Right renal cortex interstitium (tissue), 3 donors: ENCODE results near the gene CATSPERZ. TPM values are rescaled to one million over a fixed set of nuclear protein-coding genes. Genes with fewer than 3 reads are reported as not detected.
"Not testable (repeated sequence)": the region's sequence is repeated elsewhere in the genome, so short reads cannot be mapped to it uniquely, and the experiment has no call there.

ENCODE experiments used
- DNase-seq, 3 donors: peaks; one replicate each; pipeline ENCODE4 v3.0.0-alpha.2; 2013; ENCODE audit warnings: low read depth in 3 of 3, low spot score in 2 of 3
- polyA plus RNA-seq, 3 donors: library from polyadenylated mRNA; unstranded; fragments of 120-200 nt; gene quantifications; one replicate each; pipeline ENCODE4 v1.2.1, GENCODE V29; 2013; ENCODE audit not compliant: insufficient read length in 3 of 3

Gene CATSPERZ
- polyA plus RNA-seq, 3 donors: not detected

DNA sequence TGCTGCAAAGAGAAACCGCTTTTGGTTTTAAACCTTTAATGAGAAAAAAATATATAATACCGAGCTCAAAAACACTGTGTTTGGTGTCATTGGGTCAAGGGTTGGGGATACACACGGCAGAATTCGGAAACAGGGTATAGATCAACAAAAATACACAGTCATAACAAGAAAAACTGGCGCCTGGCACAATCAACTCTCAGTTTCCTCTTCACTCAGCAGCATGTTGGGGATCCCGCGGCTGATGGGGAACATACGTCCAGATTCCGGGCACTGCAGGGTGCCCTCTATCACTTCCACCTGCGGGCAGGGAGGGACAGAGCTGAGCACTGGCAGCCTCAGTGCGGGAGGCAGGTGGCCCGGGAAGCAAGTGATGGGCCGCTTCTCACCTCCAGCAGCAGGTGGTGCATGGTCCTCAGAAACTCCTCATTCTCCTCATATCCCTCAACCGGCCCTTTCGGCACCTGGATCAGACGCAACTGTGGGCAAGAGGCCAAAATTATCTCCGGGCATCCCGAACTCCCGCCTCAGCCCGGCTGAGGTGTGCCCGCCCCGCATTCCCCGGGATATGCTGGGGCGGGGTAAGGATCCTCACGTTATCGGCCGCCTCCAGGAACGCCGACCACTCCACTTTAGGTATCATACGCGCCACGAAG lies 16.6 kb downstream of the CATSPERZ start:
- no peak for DNase-seq

DNA sequence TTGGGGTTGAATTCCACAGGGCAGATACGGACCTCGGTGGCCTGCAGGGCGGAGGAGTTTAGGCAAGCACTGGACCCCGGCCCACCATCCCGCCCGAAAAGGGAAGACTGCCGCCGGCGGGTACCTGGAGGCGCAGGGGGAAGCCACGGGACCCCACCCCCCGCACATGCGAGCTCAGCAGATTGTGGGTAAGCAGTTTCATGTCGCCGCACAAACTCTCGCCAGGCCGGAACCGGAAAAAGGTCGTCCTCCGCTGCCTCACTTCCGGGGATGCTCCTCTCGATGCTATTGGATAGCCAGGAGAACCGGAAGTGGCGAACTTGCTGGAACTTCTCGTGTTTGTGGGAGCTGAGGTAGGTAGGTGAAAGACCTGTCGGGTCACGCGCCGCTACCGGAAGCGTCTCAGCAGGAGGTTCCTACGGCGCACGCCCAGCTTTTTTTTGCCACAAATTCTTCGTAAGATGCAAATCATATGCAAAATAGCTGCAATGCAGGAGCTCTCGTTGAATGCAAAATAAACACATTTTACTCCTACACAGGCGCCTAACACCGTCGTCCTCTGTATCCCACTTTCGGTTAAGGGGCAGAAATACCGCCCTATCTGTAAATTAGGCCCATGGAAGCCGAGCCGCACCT lies 17.3 kb downstream of the CATSPERZ start, which contains the start of gene TRMT112:
TRMT112 (minus strand) TSS at position 235 of the 636 bp plus-strand sequence; CDS start at position 202, 33 bp downstream.
- DNase-seq: peak; percentile 89 to 93 (median 91)

DNA sequence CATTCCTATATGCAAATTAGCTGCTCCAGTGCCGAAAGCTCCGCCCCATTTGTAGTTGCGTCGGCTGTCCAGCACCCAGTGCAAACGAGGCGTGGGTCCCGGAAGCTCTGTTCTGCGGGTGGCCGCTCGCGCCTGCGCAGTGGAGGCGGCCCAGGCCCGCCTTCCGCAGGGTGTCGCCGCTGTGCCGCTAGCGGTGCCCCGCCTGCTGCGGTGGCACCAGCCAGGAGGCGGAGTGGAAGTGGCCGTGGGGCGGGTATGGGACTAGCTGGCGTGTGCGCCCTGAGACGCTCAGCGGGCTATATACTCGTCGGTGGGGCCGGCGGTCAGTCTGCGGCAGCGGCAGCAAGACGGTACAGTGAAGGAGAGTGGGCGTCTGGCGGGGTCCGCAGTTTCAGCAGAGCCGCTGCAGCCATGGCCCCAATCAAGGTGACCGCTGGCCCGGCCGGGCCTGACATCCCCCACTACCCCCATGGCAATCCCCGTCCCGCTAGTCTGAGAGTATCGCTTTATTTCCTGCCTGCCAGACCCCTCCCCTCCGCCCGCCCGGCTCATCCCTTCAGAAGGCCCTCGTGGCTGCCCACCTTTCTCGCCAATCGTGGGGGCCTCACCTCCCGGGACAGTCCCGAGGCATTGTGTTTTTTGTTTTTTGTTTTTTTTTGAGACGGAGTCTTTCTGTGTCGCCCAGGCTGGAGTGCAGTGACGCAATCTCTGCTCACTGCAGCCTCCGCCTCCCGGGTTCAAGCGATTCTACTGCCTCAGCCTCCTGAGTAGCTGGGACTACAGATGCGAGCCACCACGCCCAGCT lies 18.0 kb downstream of the CATSPERZ start, which contains the start of gene PRDX5:
PRDX5 (plus strand) TSS at position 161 of the 805 bp plus-strand sequence; CDS start at position 256, 95 bp downstream.
- peak in 2 of 3 donors; percentile 87 to 91 for DNase-seq

DNA sequence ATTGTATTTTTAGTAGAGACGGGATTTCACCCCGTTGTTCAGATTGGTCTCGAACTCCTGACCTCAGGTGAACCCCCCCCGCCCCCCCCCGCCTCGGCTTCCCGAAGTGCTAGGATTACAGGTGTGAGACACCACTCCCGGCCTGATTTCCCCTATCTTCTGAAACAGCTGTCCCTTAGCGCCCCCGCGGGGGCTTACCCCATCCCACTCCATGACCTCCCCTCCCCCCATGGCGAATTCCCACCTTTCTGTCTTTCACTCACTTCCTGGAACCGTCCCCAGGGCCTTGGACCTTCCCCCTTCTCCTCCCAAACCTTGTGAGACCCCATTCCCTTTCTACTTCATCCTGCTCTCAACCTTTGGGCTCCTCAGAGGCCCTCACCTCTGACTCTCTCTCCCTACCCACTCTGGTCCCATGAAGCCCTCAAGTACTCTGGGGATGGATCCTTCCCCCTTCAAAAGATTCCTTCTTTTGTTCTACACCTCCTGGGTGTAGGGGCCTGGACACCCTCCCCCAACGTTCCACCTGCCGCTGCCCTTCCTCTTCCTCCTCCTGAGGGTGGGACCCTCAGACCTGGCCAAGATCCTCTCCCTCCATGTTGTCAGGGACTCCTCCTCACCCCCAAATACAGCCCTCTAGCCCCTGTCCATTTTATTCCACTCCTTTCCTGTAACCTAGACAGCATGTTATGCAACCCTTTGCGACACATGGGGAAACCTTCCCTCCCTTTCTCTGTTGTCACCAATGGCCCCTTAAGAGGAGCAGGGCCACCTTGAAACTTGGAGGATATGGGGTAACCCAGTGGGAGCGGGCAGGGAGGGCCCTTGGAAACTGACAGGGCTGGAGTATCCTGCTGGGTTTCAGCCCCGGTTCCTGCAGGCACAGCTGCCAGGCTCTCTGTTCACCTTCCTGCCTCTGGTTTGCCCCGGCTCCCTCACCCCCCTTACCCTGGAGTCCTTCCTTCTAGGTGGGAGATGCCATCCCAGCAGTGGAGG lies 18.9 kb downstream of the CATSPERZ start:
- no peak for DNase-seq

DNA sequence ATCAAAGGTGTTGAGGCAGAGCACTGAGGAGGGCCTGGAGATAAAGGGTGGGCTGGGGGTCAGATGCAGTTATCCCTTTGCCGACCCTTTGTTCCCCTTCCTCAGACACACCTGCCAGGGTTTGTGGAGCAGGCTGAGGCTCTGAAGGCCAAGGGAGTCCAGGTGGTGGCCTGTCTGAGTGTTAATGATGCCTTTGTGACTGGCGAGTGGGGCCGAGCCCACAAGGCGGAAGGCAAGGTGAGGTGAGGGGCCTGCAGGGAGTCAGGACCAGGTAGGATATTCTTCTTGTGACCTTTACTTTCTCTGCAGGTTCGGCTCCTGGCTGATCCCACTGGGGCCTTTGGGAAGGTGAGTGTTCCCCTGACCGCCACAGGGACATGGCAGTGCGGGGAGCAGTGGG lies 20.4 kb downstream of the CATSPERZ start:
- DNase-seq: no peak

DNA sequence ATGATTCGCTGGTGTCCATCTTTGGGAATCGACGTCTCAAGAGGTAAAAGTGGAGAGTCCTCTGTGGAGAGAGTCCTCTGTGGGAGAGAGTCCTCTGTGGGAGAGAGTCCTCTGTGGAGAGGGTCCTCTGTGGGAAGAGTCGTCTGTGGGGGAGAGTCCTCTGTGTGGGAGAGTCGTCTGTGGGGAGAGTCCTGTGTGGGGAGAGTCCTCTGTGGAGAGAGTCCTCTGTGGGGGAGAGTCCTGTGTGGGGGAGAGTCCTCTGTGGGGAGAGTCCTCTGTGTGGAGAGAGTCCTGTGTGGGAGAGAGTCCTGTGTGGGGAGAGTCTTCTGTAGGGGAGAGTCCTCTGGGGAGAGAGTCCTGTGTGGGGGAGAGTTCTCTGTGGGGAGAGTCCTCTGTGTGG lies 20.9 kb downstream of the CATSPERZ start:
- DNase-seq: no peak

DNA sequence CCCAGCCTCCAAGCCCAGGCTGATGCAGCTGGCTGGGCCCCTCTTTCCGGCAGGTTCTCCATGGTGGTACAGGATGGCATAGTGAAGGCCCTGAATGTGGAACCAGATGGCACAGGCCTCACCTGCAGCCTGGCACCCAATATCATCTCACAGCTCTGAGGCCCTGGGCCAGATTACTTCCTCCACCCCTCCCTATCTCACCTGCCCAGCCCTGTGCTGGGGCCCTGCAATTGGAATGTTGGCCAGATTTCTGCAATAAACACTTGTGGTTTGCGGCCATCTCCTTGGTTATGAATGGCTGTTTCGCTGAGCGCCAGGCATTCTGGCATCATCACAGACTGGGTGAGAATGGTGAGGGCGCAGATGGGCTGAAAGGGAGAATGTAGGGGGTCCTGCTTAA lies 21.4 kb downstream of the CATSPERZ start:
- no peak for DNase-seq

DNA sequence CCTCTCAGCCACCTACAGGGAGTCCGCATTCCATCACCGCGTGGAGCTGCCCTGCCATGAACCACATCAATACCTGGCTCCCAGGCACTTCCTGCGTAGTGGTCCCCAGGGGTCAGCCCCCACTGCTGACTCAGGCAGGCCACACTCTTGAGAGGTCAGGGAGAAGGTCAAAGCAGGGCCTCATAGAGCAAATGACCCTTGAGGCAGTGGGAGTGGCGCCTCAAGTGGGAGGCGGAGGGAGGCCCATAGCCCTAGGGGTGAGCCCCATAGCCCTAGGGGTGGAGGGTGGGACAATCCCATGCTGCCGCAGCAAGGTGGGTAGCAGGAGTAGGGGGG lies 22.7 kb downstream of the CATSPERZ start:
- DNase-seq: no peak

DNA sequence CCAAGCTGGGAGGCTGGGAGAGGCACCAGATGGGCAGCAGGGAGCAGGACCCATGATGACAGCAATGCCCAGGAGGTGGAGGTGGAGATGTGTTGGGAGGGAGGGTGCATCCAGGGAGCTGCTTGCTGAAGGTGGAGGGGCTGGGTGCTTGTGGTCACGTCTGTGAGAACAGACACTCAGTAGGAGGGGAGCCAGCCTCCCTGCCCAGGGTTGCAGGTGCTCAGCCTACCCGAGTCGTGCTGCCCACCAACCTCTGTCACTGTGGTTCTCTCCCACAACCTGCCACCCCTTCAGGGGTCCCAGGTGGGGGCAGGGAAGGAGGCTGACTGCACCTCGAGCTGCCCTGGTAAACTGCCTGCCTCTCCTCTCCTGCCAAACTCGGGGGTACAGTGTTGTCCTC lies 23.2 kb downstream of the CATSPERZ start:
- no peak for DNase-seq

DNA sequence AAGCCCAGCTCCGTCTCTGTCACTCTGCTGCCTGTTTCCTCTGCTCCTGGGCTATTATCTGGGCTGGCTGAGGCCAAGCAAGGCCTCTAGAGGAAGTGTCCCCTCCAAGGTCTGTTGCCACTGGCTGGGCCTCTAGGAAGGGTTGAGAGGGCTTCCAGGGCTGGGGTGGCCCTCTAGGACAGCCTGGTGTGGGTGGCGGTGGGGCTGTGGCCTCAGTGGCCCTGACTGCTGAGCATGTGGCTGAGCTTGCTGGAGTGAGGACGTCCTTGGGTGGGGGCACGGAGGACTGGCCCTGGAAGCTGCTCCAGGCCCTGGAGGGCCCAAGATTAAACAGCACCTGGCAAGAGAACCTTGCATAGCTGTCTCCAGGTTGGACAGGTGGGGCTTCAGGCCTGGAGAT lies 23.8 kb downstream of the CATSPERZ start:
- not testable (repeated sequence) for DNase-seq

DNA sequence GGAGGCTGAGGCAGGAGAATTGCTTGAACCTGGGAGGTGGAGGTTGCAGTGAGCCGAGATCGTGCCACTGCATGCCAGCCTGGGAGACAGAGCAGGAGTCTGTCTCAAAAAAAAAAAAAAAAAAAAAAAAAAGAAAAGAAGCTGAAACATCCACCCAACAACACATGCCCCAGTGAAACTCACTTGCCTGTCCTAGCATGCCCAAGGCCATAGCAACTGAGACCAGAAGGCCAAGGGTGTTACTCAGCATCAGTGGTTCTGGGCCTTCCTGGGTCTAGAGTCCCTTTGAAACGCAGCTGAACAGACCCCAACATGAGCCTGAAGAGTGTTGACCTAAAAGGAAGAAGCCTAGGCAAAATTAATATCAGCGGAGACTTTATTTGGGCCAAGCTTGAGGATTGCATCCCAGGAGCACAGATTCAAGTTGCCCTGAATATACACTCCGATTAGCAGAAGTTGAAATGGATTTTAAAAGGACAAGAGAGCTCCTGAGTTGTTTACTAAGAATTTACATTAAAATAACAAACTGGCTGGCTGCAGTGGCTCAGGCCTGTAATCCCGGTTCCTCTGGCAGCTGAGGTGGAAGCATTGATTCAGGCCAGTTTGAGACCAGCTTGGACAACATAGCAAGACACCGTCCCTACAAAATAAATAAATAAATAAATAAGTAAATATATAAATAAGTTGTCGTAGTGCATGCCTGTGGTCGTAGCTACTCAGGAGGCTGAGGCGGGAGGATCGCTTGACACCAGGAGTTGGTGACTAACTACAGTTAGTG lies 24.7 kb downstream of the CATSPERZ start:
- no peak for DNase-seq

DNA sequence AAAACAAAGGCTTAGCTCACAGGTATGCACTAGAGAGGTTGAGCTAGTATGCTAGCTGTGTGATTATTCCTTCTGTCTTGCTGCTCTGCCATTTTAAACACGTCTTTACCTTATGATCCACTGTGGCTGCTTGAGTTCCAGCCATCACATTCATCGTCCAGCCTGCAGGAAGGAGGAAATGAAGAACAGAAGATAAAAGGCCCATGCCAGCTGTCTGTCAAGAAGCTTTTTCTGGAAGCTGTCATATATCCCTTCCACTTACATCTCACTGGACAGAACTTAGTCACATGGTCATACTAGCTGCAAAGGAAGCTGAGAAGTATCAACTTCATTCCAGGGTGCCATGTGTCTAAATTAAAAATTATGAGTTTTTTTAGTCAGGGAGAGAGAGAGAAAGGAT lies 27.2 kb downstream of the CATSPERZ start:
- no peak for DNase-seq

DNA sequence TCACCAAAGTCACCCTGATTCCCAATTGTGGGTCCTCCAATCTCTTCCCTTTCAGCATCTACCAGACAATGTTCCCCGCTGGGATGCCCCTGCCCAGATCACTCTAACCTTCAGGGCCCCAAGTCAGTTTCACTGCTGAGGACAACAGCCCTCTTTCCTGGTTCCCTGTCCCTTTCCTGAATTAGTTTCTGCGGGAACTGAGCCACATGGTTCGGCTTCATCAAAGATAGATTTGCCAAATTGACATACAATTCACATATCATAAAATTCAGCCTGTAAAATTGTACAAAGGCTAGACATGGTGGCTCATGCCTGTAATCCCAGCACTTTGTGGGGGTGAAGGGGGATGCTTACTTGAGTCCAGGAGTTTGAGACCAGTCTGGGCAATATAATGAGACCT lies 27.8 kb downstream of the CATSPERZ start:
- no peak for DNase-seq

DNA sequence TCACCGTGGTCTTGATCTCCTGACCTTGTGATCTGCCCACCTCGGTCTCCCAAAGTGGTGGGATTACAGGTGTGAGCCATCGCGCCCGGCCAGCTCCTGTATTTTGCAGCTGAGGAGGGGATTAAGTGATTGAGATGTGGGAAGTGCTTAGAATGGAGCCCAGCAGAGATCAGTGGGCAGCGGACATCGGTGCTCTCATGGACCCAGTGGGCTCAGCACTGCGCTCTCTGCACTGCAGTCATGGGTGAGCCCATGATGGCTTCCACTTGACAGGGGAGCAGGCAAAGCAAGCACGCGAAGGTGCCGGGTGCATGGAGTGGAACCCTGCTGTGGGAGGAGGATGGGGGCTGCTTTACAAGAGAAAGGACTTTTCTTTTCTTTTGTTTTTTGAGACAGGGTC lies 30.7 kb downstream of the CATSPERZ start:
- DNase-seq: no peak

DNA sequence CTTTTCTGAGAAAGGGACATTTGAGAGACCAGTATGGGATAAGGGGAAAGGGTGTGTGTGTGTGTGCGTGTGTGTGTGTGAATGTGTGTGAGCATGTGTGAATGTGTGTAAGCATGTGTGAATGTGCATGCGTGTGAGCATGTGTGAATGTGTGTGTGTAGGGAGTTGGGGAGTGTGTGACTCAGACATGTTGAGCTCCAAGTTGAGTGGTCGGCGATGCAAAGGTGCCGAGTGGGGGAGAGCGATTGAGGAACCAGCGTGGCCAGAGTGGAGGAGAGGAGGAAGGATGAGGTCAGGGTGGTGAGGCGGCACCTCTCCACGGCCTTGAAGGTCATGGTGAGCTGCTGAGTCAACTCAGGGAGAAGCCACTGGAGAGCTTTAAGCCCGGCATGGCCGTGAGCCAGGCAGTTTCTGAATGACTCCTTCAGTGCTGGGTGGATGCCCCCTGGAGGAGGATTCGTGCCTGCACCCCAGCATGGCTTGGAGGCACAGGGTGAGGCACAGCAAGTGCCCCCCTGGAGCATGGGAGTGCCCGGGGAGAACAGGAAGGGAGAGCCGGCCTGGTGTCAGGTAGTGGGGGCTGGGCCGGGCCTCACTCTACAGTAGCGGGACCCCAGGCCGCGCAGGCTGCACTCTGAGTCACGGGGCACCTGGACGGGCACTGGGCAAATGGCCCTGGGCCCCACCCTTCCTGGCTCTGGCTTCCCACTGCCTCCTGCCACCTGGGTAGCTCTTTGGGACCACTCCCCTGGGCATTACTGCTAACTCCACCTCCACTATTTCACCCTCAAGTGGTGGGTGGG lies 31.6 kb downstream of the CATSPERZ start:
- no peak for DNase-seq

DNA sequence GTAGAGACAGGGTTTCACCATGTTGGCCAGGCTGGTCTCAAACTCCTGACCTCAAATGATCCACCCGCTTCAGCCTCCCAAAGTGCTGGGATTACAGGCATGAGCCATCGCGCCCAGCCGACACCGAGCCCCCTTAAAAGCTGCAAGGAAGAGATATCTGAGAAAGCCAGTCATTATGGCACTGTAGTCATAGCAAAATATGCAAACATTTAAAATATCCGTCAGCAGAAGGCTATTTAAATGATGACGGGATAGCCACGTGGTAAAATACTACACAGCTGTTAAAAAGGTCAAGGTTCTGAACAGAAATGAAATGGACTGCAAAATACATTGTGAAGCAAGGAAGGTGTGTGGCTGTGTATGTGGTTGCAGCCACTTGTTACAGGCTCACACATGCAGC lies 33.4 kb downstream of the CATSPERZ start:
- no peak for DNase-seq

DNA sequence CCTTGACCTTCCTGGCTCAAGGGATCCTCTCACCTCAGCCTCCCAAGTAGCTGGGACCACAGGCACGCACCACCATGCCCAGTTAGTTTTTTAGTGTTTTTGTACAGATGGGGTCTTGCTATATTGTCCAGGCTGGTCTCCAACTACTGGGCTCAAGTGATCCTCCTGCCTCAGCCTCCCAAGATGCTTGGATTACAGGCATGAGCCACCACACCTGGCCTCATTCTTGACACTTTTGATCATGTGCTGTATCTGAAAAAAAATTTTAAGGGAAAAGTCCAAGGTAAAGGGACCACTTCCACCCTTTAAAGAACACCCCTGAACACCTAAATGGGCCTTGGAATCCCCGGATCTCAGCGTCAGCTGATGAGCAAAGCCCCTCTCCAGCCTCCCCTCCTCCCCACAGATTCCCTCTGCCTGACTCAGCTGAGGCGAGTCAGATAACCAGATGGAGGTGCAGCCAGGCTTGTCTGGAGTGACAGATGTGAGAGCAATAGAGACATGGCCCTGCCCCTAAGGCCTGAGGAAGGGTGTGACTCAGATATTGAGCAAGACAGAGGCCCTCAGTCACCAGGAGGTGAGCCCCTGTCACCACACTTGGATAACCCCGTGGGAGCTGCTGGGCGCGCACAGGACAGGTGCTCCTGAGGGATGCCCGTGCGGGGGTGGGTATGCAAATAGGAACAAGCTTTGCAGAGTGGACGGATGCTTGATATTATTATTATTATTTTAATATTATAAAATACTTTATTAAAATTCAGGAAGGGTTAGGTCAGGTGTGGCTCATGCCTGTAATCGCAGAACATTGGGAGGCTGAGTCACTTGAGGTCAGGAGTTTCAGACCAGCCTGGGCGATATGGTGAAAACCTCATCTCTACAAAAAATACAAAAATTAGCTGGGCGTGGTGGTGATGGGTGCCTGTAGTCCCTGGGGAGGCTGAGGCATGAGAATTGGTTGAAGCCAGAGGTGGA lies 34.9 kb downstream of the CATSPERZ start:
- no peak for DNase-seq
